ENCODE data around the gene ZFTA. TPM values are rescaled to one million over a fixed set of nuclear protein-coding genes. Genes with fewer than 3 reads are reported as not detected.

ZFTA gene
- total RNA-seq, 1 donor from 2014 or later = 14.3 TPM

Other genes starting within 250 kb of the ZFTA start
- 6.9 TPM for gene PLAAT4, start 232.0 kb downstream of the ZFTA start, total RNA-seq
- gene PLAAT2, start 205.4 kb downstream of the ZFTA start, total RNA-seq = not detected
- gene PLAAT3, start 154.3 kb downstream of the ZFTA start, total RNA-seq = 109 TPM
- gene ATL3, start 97.4 kb downstream of the ZFTA start, total RNA-seq = 15.1 TPM
- gene RTN3, start 87.3 kb downstream of the ZFTA start, total RNA-seq = 69.6 TPM
- 14.0 TPM for gene SPINDOC, start 44.7 kb upstream of the ZFTA start, total RNA-seq
- gene MARK2, start 70.3 kb upstream of the ZFTA start, total RNA-seq = 32.4 TPM
- gene RCOR2, start 148.4 kb upstream of the ZFTA start, total RNA-seq = 4.8 TPM
- gene NAA40, start 170.2 kb upstream of the ZFTA start, total RNA-seq = 19.2 TPM
- gene COX8A, start 205.8 kb upstream of the ZFTA start, total RNA-seq = 877 TPM
- 48.1 TPM for gene OTUB1, start 217.7 kb upstream of the ZFTA start, total RNA-seq

Measured in cardiac septum (tissue), 1 donor.